Measurements from ENCODE around the gene MUC21. TPM values are rescaled to one million over a fixed set of nuclear protein-coding genes. Genes with fewer than 3 reads are reported as not detected.

MUC21 gene
- total and polyA plus RNA-seq, 2 of the 8 experiments (the other 6 are each of a cell fraction or from before 2014, with no cell fraction given): not detected

DNA sequence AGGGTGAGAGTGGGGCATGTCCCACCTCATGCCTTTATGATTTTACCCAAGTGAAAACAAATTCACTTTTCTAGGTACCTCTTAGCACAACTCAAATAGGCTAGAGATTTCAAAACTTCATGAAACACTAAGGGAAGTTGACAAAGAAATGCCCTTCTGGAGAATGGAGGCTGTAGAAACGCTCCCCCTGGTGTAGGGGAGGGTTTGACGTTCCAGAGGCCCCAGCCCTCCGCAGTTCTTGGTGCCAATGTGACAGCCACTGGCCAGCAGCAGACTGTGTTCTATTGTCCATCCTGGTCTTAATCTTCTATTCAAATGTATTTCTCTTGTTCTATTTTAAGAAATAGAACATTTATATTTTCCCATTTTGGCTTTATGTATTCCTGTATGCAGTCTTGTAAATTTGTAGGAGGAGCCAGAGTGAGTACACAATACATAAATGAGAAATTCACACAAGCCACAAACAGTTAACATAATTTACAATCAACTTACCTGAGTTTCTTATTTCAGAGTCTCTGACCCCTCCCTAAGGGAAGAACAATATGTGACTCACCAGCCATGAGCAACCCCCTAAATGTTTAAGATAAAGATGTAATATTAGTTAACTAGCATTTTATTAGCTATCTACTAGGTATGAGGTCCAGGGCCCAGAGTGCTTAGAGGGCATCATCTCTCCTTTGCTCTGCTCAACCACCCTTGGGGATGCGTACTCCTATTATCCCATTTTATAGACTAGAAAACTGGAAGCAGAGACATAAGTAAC, 8.8 kb upstream of the MUC21 start:
- Histone ChIP-seq H3K4me3 (ENCODE audit: extremely low read depth in 1 of 4, insufficient read depth in 2 of 4, low read depth in 3 of 4, low read length in 4 of 4) (no peak overlapping the region), H3K36me3 (ENCODE audit: control insufficient read depth in 2 of 4, insufficient read depth in 4 of 4, low read length in 3 of 4) (no peaks in the 10 kb centered on the region), H3K9ac (replicated peaks in 1 of 4; ENCODE audit: extremely low read depth in 1 of 4, low read depth in 3 of 4, low read length in 3 of 4) (no peak overlapping the region), H3K14ac (ENCODE audit: insufficient read length) (no peak overlapping the region), H3K23ac (ENCODE audit: insufficient read length) (no peak overlapping the region), H2AFZ (ENCODE audit: low read length) (no peak overlapping the region), H2AK5ac (ENCODE audit: low read depth, low read length) (no peak overlapping the region), H3K4me2 (ENCODE audit: insufficient read depth in 1 of 2, low read depth in 2 of 2, low read length in 2 of 2) (no peak overlapping the region), H2BK120ac (replicated peaks; ENCODE audit: low read depth, low read length) (no peak overlapping the region), H4K20me1 (replicated peaks in 1 of 2; ENCODE audit: control insufficient read depth in 1 of 2, insufficient read depth in 2 of 2, low read length in 2 of 2) (no peaks in the 10 kb centered on the region), H3K79me1 (ENCODE audit: low read depth, low read length) (no peaks in the 10 kb centered on the region), H3K4me1 (replicated peaks in 1 of 4; ENCODE audit: control insufficient read depth in 3 of 4, insufficient read depth in 4 of 4, low read length in 3 of 4) (peaks cover 0 to 4% (median 0%) of the 10 kb centered on the region in 4 experiments; a peak in 1 of 7 replicates), H2BK20ac (ENCODE audit: low read length) (no peak overlapping the region), H3K56ac (replicated peaks; ENCODE audit: insufficient read length, low read depth, low read length) (no peak overlapping the region), H3K4ac (replicated peaks; ENCODE audit: insufficient read length, low read depth, low read length) (no peak overlapping the region), H4K8ac (ENCODE audit: extremely low read depth, insufficient read depth, low read length) (no peak overlapping the region), H3K9me3 (ENCODE audit: insufficient read depth in 2 of 2, low read depth in 1 of 2, low read length in 1 of 2) (no peaks in the 10 kb centered on the region), H3K27ac (ENCODE audit: low read depth, low read length) (no peak overlapping the region), H3K27me3 (replicated peaks in 1 of 4; ENCODE audit: control insufficient read depth in 3 of 4, extremely low read depth in 1 of 4, insufficient read depth in 3 of 4, low read length in 3 of 4) (no peaks in the 10 kb centered on the region), H3K79me2 (ENCODE audit: control insufficient read depth in 1 of 2, insufficient read depth in 2 of 2, low read length in 2 of 2) (no peaks in the 10 kb centered on the region), H4K91ac (replicated peaks; ENCODE audit: insufficient read length, low read length) (no peak overlapping the region), H2BK5ac (ENCODE audit: low read depth, low read length) (no peak overlapping the region), H3K23me2 (ENCODE audit: low read depth, low read length) (no peaks in the 10 kb centered on the region), H2BK12ac (ENCODE audit: low read depth, low read length) (no peak overlapping the region), H3K18ac (ENCODE audit: extremely low read depth, low read length) (no peak overlapping the region), H2BK15ac (ENCODE audit: low read length) (no peak overlapping the region), H4K5ac (ENCODE audit: insufficient read length, low read depth, low read length) (no peak overlapping the region)
- WGBS, 2 experiments (ENCODE audit: extremely low coverage in 1 of 2, insufficient coverage in 1 of 2, insufficient read length in 1 of 2, insufficient replicate concordance in 2 of 2, low coverage in 1 of 2, low lambda C conversion rate in 2 of 2, missing lambda C conversion rate in 1 of 2): 76% methylated on average over 4 of the region's 4 CpGs; no CpG with 5 or more reads in 1 of the 2 experiments
- DNase-seq (ENCODE audit: low read depth in 1 of 2, low spot score in 2 of 2) (no peak), FAIRE-seq (no peak)
- TF ChIP-seq POLR2A (IDR thresholded peaks at IDR 0.05; ENCODE audit: control extremely low read depth in 1 of 2, low read depth in 2 of 2, low read length in 2 of 2): no peak
- TF ChIP-seq, protein P1, sequence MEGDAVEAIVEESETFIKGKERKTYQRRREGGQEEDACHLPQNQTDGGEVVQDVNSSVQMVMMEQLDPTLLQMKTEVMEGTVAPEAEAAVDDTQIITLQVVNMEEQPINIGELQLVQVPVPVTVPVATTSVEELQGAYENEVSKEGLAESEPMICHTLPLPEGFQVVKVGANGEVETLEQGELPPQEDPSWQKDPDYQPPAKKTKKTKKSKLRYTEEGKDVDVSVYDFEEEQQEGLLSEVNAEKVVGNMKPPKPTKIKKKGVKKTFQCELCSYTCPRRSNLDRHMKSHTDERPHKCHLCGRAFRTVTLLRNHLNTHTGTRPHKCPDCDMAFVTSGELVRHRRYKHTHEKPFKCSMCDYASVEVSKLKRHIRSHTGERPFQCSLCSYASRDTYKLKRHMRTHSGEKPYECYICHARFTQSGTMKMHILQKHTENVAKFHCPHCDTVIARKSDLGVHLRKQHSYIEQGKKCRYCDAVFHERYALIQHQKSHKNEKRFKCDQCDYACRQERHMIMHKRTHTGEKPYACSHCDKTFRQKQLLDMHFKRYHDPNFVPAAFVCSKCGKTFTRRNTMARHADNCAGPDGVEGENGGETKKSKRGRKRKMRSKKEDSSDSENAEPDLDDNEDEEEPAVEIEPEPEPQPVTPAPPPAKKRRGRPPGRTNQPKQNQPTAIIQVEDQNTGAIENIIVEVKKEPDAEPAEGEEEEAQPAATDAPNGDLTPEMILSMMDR (IDR thresholded peaks at IDR 0.05; ENCODE audit: control extremely low read depth in 1 of 3, insufficient read depth in 1 of 3, low read depth in 1 of 3, low read length in 3 of 3): peak; percentile 19 to 22 (median 19); a peak in 2 of 4 replicates
- POLR2A ChIA-PET (ENCODE audit: partially characterized antibody): interaction anchor here (0.6 to 0.8 kb wide), 2 partner anchors 14 to 15 kb away, joined by 3 to 4 read pairs; no protein-coding TSS in a partner anchor
- CTCF ChIA-PET (ENCODE audit: partially characterized antibody): interaction anchor here (1.0 to 4.0 kb wide), 8 partner anchors 9 to 96 kb away, joined by 3 to 18 read pairs (median 3); no protein-coding TSS in a partner anchor
